ENCODE results near the gene PRDM11. TPM values are rescaled to one million over a fixed set of nuclear protein-coding genes. Genes with fewer than 3 reads are reported as not detected.

Gene PRDM11
- total RNA-seq, 2 donors from 2014 or later, result 23.8 to 30.5 TPM

- H3K4me3 ChIP-seq, result no peak overlapping the region
- no peak for TF ChIP-seq CTCF (IDR thresholded peaks at IDR 0.05)
- H3K4me1 ChIP-seq (ENCODE audit: control insufficient read depth in 1 of 2, low read depth in 2 of 2), result peaks cover 34 to 68% of the 10 kb centered on the region in 2 donors
- DNase-seq (ENCODE audit: low spot score), result no peak
- peaks cover 11% of the 10 kb centered on the region for H3K36me3 ChIP-seq
- H3K9me3 ChIP-seq, result no peaks in the 10 kb centered on the region
- no peak overlapping the region for H3K27ac ChIP-seq
- H3K27me3 ChIP-seq (replicated peaks; ENCODE audit: insufficient read depth), result no peaks in the 10 kb centered on the region
- no peak for ATAC-seq (ENCODE audit: insufficient number of reproducible peaks, low FRiP score, low read depth)
These were observed 66.3 kb downstream of the PRDM11 start for GRCh38 chr11:45212566-45213315.

GRCh38 chr11:45213316-45213665, 66.9 kb downstream of the PRDM11 start:
- Histone ChIP-seq H3K27me3 (replicated peaks; ENCODE audit: insufficient read depth) (no peaks in the 10 kb centered on the region), H3K4me1 (ENCODE audit: control insufficient read depth in 1 of 2, low read depth in 2 of 2) (peaks cover 34 to 62% of the 10 kb centered on the region in 2 donors), H3K4me3 (no peak overlapping the region), H3K9me3 (no peaks in the 10 kb centered on the region), H3K27ac (no peak overlapping the region), H3K36me3 (peaks cover 11% of the 10 kb centered on the region)
- no peak for DNase-seq (ENCODE audit: low spot score)
- no peak for ATAC-seq (ENCODE audit: insufficient number of reproducible peaks, low FRiP score, low read depth)
- TF ChIP-seq CTCF (IDR thresholded peaks at IDR 0.05), result no peak

GRCh38 chr11:45213717-45214116, 67.3 kb downstream of the PRDM11 start:
- Histone ChIP-seq H3K4me3 (no peak overlapping the region), H3K4me1 (ENCODE audit: control insufficient read depth in 1 of 2, low read depth in 2 of 2) (peaks cover 30 to 58% of the 10 kb centered on the region in 2 donors), H3K27ac (no peak overlapping the region), H3K9me3 (no peaks in the 10 kb centered on the region), H3K27me3 (replicated peaks; ENCODE audit: insufficient read depth) (no peaks in the 10 kb centered on the region), H3K36me3 (peaks cover 11% of the 10 kb centered on the region)
- no peak for DNase-seq (ENCODE audit: low spot score)
- TF ChIP-seq CTCF (IDR thresholded peaks at IDR 0.05), result no peak
- no peak for ATAC-seq (ENCODE audit: insufficient number of reproducible peaks, low FRiP score, low read depth)

GRCh38 chr11:45215098-45215865, 68.8 kb downstream of the PRDM11 start:
- peaks cover 18 to 42% of the 10 kb centered on the region in 2 donors for H3K4me1 ChIP-seq (ENCODE audit: control insufficient read depth in 1 of 2, low read depth in 2 of 2)

More at GRCh38 chr11:45215098-45215865, 68.8 kb downstream of the PRDM11 start:
- Histone ChIP-seq H3K36me3 (peaks cover 18% of the 10 kb centered on the region), H3K27me3 (replicated peaks; ENCODE audit: insufficient read depth) (no peaks in the 10 kb centered on the region), H3K9me3 (no peaks in the 10 kb centered on the region), H3K27ac (peak overlapping the region; percentile 19 to 54), H3K4me3 (no peak overlapping the region)
- TF ChIP-seq CTCF (IDR thresholded peaks at IDR 0.05), result no peak
- no peak for ATAC-seq (ENCODE audit: insufficient number of reproducible peaks, low FRiP score, low read depth)
- DNase-seq (ENCODE audit: low spot score), result no peak
